Calu3 (cell line): Measurements from ENCODE around the gene CAMKV. TPM values are rescaled to one million over a fixed set of nuclear protein-coding genes. Genes with fewer than 3 reads are reported as not detected.
"Not testable (repeated sequence)": the region's sequence is repeated elsewhere in the genome, so short reads cannot be mapped to it uniquely, and the experiment has no call there.

Experiments
- BruUV-seq: library from RNA; stranded (reverse); fragments of 400-500 nt; replicated peaks from 2 replicates; lab custom pipeline; 2021; lab: Mats Ljungman, UMichigan
- CTCF ChIA-PET: fragments of 300-600 bp; sonication (Branson Sonifier 250); formaldehyde crosslinking; loops from one replicate; lab custom pipeline; 2022; ENCODE audit warnings: antibody characterized with exemption; lab: Charles Lee
- DNase-seq: peaks from one replicate; pipeline ENCODE4 v3.0.0; 2022
- H3K27ac Mint-ChIP-seq: one replicate; pipeline ENCODE4 v1.8.0; 2022; ENCODE audit warnings: mixed read lengths; ENCODE audit not compliant: unreplicated experiment
- H3K27me3 Mint-ChIP-seq: one replicate; pipeline ENCODE4 v1.8.0; 2022; ENCODE audit warnings: mixed read lengths; ENCODE audit not compliant: unreplicated experiment
- H3K36me3 Mint-ChIP-seq: one replicate; pipeline ENCODE4 v1.8.0; 2022; ENCODE audit warnings: mild to moderate bottlenecking, moderate library complexity, mixed read lengths; ENCODE audit not compliant: insufficient read depth, unreplicated experiment
- H3K4me1 Mint-ChIP-seq: one replicate; pipeline ENCODE4 v1.8.0; 2022; ENCODE audit warnings: mild to moderate bottlenecking, low read depth, mixed read lengths; ENCODE audit not compliant: unreplicated experiment
- H3K4me3 Mint-ChIP-seq: one replicate; pipeline ENCODE4 v1.8.0; 2022; ENCODE audit warnings: mild to moderate bottlenecking, low read depth, moderate library complexity, mixed read lengths; ENCODE audit not compliant: unreplicated experiment
- H3K9me3 Mint-ChIP-seq: one replicate; pipeline ENCODE4 v1.8.0; 2022; ENCODE audit warnings: low read depth, mixed read lengths; ENCODE audit not compliant: unreplicated experiment
- CTCF ChIP-seq: fragments of 200-600 bp; IDR thresholded peaks from one replicate; pipeline ENCODE4 v1.8.0; 2022; ENCODE audit warnings: antibody characterized with exemption; ENCODE audit not compliant: unreplicated experiment
- intact Hi-C: fragments of 100-400 bp; cut with micrococcal nuclease; formaldehyde crosslinking; loops from one replicate; pipeline ENCODE4 v1.10.0; 2022; ENCODE audit not compliant: unreplicated experiment
- total RNA-seq: library from RNA; stranded (reverse); gene quantifications from 2 replicates; pipeline ENCODE4 v1.2.3, GENCODE V29; 2022

The CAMKV gene
- total RNA-seq, 1 experiment from 2014 or later: 0.38 TPM

GRCh38 chr3:49908373-49909199 lies 38.9 kb upstream of the CAMKV start:
- H3K27me3 Mint-ChIP-seq: no peaks in the 10 kb centered on the region
- H3K36me3 Mint-ChIP-seq: peaks cover 24% of the 10 kb centered on the region
- no peak for DNase-seq
- no peak overlapping the region for H3K4me3 Mint-ChIP-seq
- no TSS peak for BruUV-seq
- no peak for TF ChIP-seq CTCF
- H3K9me3 Mint-ChIP-seq: no peaks in the 10 kb centered on the region
- H3K4me1 Mint-ChIP-seq: peaks cover 24% of the 10 kb centered on the region
- CTCF ChIA-PET: interaction anchor here (0.6 kb wide), 2 partner anchors 91 to 1826 kb away, joined by 3 to 4 read pairs; no protein-coding TSS in a partner anchor
- no peak overlapping the region for H3K27ac Mint-ChIP-seq
- intact Hi-C loops: loop anchor here (5.0 kb wide), 1 partner anchor 106 kb away; the partner anchor contains the start of gene INKA1

DNA sequence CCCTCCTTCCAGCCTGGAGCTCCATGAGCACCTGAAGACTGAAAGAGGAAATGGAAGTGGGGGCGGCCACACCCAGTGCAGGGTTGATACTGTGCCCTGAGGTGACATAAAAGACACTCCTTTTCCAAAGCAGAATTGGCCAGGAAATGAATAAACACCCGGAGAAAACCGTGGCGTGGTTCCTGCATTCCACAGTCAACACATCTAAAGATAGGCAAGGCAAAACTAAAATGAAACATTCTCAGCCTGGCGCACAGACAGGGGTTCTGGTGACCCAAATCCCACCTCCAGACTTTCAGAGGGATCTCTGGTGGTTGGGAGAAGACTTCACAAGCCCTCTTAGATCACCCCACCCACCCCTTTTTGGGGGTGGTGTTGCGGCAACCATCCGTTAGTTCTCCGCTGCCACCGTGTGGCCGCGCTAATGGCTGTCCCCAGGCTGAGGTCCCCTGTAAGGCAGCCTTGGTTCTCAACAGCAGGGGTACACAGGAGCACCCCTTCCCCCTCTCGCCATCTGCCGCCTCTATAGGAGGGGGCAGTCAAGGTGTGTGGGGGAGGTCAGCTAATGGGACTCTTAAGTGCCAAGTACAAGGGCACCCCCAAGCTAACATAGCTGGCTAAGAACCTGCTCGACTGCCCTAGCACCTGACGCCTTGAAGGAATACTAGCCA lies 36.5 kb upstream of the CAMKV start:
- intact Hi-C loops: loop anchor here (5.0 kb wide), 1 partner anchor 104 kb away; the partner anchor contains the start of gene INKA1
- Mint-ChIP-seq H3K4me3 (peak overlapping the region; percentile 54), H3K27ac (peak overlapping the region; percentile 80), H3K27me3 (no peaks in the 10 kb centered on the region), H3K4me1 (peaks cover 24% of the 10 kb centered on the region), H3K36me3 (peaks cover 43% of the 10 kb centered on the region), H3K9me3 (no peaks in the 10 kb centered on the region)
- peak; percentile 68 for TF ChIP-seq CTCF
- peak; percentile 65 for DNase-seq
- no TSS peak for BruUV-seq
- CTCF ChIA-PET: interaction anchor here (0.5 to 2.2 kb wide), 7 partner anchors 9 to 1593 kb away, joined by 3 to 18 read pairs (median 4); partner anchors contain the start of genes DCAF1, INKA1 and MON1A

DNA sequence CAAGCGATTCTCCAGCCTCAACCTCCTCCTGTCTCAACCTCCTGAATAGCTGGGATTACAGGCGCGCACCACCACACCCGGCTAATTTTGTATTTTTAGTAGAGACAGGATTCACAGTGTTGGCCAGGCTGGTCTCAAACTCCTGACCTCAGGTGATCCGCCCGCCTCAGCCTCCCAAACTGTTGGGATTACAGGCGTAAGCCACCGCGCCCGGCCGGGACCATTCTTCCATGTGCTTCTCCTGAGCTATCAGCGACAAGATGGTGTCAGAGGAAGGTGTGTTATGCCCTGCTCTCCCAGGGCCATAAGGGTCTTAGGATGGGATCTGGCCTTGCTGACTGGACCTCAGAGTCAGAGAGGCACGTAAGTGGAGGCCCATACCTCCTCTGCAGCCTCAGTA lies 34.7 kb upstream of the CAMKV start:
- H3K9me3 Mint-ChIP-seq, intact Hi-C loops, BruUV-seq, DNase-seq, H3K27me3 Mint-ChIP-seq: not testable (repeated sequence)
- Mint-ChIP-seq H3K27ac (peak overlapping the region; percentile 81), H3K36me3 (peaks cover 61% of the 10 kb centered on the region), H3K4me3 (peak overlapping the region; percentile 87), H3K4me1 (peaks cover 24% of the 10 kb centered on the region)
- CTCF ChIA-PET: interaction anchor here (1.0 kb wide), 1 partner anchor 101 kb away, joined by 3 read pairs; the partner anchor contains the start of gene INKA1

DNA sequence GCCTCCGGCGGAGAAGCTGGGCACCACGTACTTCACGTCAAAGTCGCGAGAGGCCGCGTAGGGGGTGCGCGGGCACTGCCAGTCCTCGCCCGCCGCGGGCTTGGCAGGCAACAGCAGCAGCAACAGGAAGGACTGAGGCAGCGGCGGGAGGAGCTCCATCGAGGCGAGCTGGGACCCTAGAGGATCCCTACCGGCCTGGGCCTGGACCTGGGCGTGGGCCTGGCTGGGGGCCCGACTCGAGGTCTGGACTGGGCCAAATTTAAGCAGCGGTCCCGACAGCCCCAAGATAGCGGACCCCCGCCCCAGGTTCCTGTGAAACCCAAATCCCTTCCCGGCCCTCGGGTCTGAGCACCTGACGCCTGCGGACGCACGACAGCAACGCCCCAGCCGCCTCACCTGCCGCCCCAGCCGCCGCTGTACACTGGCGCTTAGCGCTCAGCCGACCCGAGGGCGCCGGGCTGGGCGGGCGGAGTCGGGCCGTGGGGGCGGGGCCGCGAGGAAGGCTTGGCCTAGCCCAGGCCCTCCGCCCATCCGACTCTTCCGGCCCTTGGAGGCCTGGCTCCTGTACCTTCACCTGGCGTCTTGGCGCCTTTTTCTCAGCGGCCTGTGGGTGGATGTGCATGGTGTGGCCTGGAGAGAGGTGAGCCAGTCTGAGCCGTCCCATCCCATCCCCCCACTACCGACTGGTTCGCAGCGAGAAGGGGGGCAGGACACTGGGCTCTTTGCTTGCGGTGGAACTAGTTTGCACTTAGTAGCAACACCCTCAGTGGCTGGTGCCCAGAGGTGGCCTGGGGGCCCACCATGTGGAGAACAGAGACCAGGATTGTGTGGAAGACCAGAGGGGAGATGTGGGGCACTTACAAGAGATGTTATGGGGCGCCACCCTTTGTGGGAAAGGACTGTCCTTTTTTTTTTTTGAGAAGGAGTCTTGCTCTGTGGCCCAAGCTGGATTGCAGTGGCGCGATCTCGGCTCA lies 34.0 kb upstream of the CAMKV start, which contains the start of gene MST1R:
Gene MST1R (minus strand): TSS at position 423 of the 974 bp plus-strand sequence. CDS start 264 bp downstream, at position 159.
- peaks cover 24% of the 10 kb centered on the region for H3K4me1 Mint-ChIP-seq
- H3K36me3 Mint-ChIP-seq: peaks cover 67% of the 10 kb centered on the region
- BruUV-seq: TSS peak; percentile 78
- no peaks in the 10 kb centered on the region for H3K27me3 Mint-ChIP-seq
- CTCF ChIA-PET: interaction anchor here (1.0 kb wide), 1 partner anchor 101 kb away, joined by 3 read pairs; the partner anchor contains the start of gene INKA1
- peak within 1 kb of the TSS; percentile 81 for H3K27ac Mint-ChIP-seq
- no peaks in the 10 kb centered on the region for H3K9me3 Mint-ChIP-seq
- intact Hi-C loops: no loop called here
- DNase-seq: peak; percentile 98
- no peak for TF ChIP-seq CTCF
- H3K4me3 Mint-ChIP-seq: peak within 1 kb of the TSS; percentile 87
